Mononuclear cell (primary cell): Measurements from ENCODE around the gene MECP2. TPM values are rescaled to one million over a fixed set of nuclear protein-coding genes. Genes with fewer than 3 reads are reported as not detected.
"Not testable (repeated sequence)": the region's sequence is repeated elsewhere in the genome, so short reads cannot be mapped to it uniquely, and the experiment has no call there.

Experiments
- H3K27me3 ChIP-seq: 2 replicates; pipeline ENCODE4 v1.6.0; 2011; ENCODE audit warnings: low read length, control low read depth; ENCODE audit not compliant: insufficient read depth
- H3K4me1 ChIP-seq: 2 replicates; pipeline ENCODE4 v1.5.1; 2011; ENCODE audit warnings: mild to moderate bottlenecking, low read length, control low read depth; ENCODE audit not compliant: insufficient read depth
- H3K4me3 ChIP-seq: 2 replicates; pipeline ENCODE4 v1.5.1; 2011; ENCODE audit warnings: mild to moderate bottlenecking, low read length, moderate library complexity
- H3K9me3 ChIP-seq: 2 replicates; pipeline ENCODE4 v1.5.1; 2011; ENCODE audit warnings: low read depth, mild to moderate bottlenecking, control low read depth, low read length
- total RNA-seq: library from RNA; depleted of rRNA; stranded (reverse); fragments of >200 nt; gene quantifications from one replicate; pipeline ENCODE4 v1.2.3, GENCODE V29; 2012

MECP2 gene
- total RNA-seq, 1 donor, result 142 TPM

DNA sequence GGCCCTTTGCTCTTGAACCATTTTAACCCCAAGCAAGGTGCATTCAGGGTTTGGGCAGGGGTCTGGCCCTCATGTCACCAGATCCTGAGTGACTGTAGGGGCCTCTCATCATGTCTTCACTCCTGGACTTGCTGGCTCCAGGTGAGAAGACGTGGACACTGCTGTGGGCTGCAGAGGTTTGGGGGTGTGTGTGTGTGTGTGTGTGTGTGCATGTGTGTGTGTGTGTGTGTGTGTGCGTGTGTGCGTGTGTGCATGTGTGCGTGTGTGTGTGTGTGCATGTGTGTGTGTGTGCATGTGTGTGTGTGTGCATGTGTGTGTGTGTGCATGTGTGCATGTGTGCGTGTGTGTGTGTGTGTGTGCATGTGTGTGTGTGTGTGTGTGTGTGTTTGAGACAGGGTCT, 103.1 kb downstream of the MECP2 start:
- H3K9me3 ChIP-seq, H3K27me3 ChIP-seq: not testable (repeated sequence)

DNA sequence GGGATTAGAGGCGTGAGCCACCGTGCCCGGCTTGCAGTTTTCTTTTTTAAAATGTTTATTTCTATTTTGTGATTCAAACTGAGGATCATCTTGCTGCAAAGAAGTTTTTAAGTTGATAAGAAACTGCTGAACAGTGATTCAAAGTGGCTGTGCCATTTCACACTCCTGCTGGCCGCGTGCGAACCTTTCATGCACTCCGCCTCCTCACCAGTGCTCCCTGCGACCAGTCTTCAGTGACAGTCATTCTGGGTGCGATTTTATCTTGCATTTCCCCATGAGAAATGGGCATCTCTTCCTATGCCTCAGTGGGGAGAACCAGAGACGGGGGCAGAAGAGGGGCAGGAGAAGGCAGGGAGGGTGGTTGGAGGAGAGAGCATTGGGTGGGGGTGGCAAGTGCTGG, 103.5 kb downstream of the MECP2 start:
- Histone ChIP-seq H3K4me3 (no peak overlapping the region), H3K9me3 (no peaks in the 10 kb centered on the region), H3K27me3 (no peaks in the 10 kb centered on the region), H3K4me1 (peaks cover 13% of the 10 kb centered on the region)

More for the DNA sequence above, 103.1 kb downstream of the MECP2 start:
- H3K4me1 ChIP-seq, result peaks cover 13% of the 10 kb centered on the region
- H3K4me3 ChIP-seq, result not testable (repeated sequence)

DNA sequence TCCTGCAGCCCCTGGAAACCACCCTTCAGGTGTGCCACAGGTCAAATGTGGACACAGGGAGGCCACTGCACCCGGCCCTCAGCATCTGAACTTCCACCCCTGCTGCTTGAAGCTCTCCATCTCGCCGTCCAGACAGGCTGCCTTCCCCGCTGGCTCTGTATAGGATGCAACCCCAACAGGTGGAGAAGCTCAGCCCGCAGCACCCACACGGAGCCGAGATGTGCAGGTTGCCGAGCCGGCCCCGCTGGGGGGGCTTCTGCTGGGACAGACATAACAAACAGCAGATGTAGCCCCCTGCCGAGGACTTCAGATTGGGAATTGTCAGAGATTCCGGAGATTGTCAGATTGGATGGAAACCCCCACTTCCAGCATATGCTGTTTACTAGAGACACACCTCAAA, 104.4 kb downstream of the MECP2 start:
- Histone ChIP-seq H3K4me1 (peaks cover 13% of the 10 kb centered on the region), H3K27me3 (no peaks in the 10 kb centered on the region), H3K4me3 (no peak overlapping the region), H3K9me3 (no peaks in the 10 kb centered on the region)

DNA sequence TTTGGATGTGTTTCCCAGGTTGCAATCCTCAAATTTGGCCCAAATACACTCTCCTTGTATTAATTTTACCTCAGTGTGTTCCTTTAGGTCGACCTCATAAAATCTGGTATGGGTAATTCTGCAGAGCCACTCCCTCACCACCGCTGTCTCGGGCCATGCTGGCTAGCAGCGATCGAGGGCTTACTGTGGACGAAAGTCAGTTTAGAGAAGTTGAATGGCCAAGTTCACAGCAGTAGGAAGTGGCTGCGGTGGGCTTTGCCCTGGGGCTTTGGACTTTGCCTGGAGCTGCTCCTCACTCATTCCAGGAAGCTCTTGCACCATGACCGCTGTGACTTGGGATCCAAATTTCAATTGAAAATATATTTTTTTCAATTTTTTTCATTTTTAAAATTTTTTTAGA, 105.3 kb downstream of the MECP2 start:
- Histone ChIP-seq H3K4me3 (no peak overlapping the region), H3K27me3 (no peaks in the 10 kb centered on the region), H3K4me1 (peaks cover 13% of the 10 kb centered on the region), H3K9me3 (no peaks in the 10 kb centered on the region)

DNA sequence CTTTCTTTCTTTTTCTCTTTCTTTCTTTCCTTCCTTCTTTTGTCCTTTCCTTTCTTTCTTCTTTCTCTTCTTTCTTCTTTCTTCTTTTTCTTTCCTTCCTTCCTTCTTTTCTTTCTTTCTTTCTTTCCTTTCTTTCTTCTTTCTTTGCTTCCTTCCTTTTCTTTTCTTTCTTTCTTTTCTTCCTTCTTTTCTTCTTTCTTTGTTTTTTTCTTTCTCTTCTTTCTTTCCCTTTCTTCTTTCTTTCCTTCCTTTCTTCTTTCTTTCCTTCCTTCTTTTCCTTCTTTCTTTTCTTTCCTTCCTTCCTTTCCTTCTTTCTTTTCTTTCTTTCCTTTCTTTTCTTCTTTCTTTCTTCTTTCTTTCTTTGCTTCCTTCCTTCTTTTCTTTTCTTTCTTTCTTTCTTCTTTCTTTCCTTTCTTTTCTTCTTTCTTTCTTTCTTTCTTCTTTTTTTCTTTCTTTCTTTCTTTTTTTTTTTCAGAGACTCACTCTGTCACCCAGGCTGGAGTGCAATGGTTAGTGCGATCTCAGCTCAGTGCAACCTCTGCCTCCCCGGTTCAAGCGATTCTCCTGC, 106.4 kb downstream of the MECP2 start:
- Histone ChIP-seq H3K27me3 (no peaks in the 10 kb centered on the region), H3K4me1 (peaks cover 20% of the 10 kb centered on the region), H3K4me3 (no peak overlapping the region), H3K9me3 (no peaks in the 10 kb centered on the region)

DNA sequence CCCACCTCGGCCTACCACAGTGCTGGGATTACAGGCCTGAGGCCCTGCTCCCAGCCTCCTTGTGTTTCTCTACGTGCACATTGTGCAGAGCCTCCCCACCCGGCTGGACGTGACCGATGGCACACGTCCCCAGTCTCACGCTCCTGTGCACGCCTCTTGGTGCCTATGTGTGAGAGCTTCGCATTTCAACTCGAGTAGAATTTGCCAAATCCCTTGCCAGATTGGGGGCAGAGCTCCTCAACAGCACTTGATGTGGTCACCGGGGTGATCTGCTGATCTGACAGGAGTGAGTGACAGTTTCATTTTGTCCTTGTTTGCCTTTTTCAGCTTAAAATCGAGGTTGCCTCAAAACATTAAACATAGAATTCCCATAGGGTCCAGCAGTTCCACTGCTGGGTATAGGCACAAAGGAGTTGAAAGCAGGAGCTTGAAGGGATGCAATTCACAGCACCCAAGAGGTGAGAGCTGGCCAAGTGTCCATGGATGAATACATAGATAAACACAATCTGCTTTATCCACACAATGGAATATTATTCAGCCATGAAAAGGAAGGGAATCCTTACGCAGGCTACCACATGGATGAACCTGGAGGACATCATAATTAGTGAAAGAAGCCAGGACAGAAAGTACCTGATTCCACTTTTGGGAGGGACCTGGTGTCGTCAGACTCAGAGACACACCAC, 107.4 kb downstream of the MECP2 start:
- Histone ChIP-seq H3K4me1 (peaks cover 29% of the 10 kb centered on the region), H3K9me3 (no peaks in the 10 kb centered on the region), H3K4me3 (no peak overlapping the region)

DNA sequence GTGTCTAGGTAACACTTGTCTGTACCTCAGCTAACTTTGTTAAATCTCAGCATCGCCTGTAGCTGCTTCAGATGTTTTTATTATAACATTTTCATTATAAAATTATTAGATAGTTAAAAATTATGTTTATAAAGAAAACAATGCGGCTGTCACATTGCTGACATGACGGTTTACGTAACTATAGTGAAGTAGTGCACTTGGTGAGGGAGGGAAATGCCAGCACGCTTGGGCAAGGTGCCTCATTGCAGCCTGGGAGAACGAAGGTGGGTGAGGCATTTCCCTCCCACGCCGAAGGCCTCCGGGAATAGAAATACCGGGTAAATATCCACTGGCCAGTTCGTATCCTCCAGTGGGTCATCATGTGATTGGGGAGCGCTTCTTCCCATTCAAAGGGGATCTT, 109.0 kb downstream of the MECP2 start:
- H3K27me3 ChIP-seq, result no peaks in the 10 kb centered on the region
- H3K4me1 ChIP-seq, result peaks cover 45% of the 10 kb centered on the region
- H3K9me3 ChIP-seq, result no peaks in the 10 kb centered on the region
- H3K4me3 ChIP-seq, result no peak overlapping the region

More for the DNA sequence above, 107.4 kb downstream of the MECP2 start:
- no peaks in the 10 kb centered on the region for H3K27me3 ChIP-seq

DNA sequence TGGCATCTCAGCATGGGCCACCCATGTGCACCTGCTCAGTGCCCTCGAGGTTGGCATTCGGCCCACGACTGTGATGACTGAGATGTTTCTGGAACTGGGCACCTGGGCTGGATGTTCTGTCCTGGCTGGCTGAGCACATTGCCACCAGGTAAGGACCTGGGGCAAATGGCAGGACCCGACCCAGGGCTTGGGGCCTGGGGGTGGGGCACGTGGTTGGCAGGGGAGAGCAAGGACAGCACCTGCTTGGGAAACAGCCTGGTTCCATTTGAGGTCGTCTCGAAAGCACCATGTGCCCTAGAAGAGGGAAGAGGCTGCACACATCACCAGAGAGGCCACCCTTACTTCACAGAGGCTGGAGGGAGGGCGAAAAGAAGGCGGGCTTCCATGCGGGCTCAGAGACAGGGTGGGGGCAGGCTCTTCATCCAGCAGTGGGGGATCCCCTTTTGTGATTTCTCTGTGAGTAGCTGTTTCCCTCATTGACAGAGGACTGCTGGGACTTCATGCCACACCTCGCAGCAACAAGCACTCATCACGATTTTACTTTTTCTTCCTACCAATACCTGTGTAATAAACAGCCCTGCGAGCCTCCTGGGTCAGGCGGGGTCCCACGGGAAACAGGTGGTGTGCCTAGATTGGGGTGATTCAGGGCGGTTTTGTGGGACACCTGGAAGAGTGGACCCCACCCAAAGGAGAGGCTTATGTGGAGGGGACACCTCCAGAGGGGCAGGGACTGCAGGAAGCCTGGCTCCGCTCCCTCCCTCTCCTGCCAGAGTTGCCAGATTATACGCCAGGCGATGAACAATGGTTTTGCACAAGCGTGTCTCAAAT, 113.0 kb downstream of the MECP2 start:
- peaks cover 63% of the 10 kb centered on the region for H3K4me1 ChIP-seq
- H3K9me3 ChIP-seq, result no peaks in the 10 kb centered on the region
- H3K4me3 ChIP-seq, result no peak overlapping the region
- no peaks in the 10 kb centered on the region for H3K27me3 ChIP-seq

DNA sequence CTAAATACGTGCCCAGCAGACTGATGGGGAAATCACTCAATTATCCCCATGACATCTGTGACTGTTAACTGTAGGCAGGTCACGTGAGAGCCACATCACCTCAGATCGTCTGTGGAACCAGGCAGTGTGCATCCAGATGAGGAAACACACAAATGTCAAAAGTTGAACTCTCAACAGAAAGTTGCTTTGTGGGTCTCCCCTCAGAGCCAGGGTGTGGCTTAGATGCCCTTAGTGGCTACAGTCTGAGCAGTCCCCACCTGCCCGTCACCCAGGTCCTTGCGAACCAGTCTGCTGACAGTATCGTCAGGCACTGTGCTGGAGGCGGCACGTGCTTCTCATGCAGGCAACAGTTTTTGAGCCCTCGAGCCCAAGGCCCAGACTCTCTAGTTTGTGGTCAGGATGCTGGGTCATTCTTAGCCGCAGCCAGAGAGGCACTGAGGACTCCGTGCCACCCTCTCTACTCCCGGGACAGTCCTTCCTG, 114.2 kb downstream of the MECP2 start:
- H3K4me1 ChIP-seq, result peaks cover 63% of the 10 kb centered on the region
- H3K9me3 ChIP-seq, result no peaks in the 10 kb centered on the region
- no peak overlapping the region for H3K4me3 ChIP-seq
- H3K27me3 ChIP-seq, result no peaks in the 10 kb centered on the region

DNA sequence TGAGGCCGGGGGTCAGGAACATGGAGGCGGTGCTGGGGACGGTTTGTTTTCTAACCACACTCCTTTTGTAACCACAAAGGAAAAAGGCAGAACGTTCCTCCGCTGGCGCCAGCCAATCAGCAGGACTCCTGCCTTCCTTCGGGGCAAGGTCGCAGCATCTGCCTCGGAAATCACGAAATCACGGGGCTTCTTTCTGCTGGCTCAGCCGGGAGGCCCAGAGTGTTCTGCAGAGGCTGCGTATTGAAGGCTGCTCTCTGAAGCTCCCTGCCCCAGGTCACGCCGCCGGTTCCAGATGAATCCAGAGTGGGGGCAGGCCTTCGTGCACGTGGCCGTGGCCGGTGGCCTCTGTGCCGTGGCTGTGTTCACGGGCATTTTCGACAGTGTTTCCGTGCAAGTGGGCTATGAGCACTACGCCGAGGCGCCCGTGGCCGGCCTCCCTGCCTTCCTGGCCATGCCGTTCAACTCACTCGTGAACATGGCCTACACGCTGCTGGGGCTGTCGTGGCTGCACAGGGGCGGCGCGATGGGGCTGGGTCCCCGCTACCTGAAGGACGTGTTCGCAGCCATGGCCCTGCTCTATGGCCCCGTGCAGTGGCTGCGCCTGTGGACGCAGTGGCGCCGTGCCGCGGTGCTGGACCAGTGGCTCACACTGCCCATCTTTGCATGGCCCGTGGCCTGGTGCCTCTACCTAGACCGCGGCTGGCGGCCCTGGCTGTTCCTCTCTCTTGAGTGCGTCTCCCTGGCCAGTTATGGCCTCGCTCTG, 115.6 kb downstream of the MECP2 start:
- Histone ChIP-seq H3K27me3 (no peaks in the 10 kb centered on the region), H3K4me1 (peaks cover 63% of the 10 kb centered on the region), H3K9me3 (no peaks in the 10 kb centered on the region), H3K4me3 (no peak overlapping the region)

DNA sequence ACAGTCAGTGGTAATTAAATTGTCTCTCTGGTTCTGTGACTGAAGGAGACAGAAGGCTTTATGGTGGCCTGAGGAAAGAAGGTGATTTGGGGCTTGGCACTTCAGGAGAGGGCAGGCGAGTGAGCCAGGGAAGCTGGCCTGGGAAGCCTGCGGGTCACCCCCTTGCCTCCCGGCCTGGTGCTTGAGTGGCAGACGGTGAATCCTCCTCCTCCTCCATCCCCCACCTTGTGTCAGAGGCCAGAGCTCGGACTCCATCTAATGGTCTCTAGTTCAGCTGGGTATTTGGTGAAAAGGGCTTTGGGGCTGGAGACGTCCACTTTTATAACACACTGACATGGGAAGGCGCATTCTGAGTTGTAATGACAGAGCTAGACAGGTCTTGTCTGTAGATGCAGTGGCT, 116.3 kb downstream of the MECP2 start:
- Histone ChIP-seq H3K27me3 (no peaks in the 10 kb centered on the region), H3K4me1 (peaks cover 57% of the 10 kb centered on the region), H3K4me3 (no peak overlapping the region), H3K9me3 (no peaks in the 10 kb centered on the region)

DNA sequence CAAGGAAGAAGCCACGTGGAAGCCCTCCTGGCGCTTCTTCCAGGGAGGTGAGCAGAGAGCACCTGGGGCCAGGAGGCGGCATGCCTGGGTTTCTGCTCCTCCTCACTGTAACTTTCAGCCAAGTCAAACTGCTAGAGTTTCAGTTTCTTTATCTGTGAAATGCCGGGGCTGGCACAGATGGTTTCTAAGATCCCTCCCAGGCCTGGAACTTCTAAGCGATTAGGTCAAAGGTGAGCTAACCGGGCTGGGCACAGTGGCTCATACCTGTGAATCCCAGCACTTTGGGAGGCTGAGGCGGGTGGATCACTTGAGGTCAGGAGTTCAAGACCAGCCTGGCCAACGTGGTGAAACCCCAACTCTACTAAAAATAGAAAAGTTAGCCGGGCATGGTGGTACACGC, 117.1 kb downstream of the MECP2 start:
- not testable (repeated sequence) for H3K9me3 ChIP-seq, H3K27me3 ChIP-seq, H3K4me3 ChIP-seq
- H3K4me1 ChIP-seq, result peaks cover 50% of the 10 kb centered on the region

DNA sequence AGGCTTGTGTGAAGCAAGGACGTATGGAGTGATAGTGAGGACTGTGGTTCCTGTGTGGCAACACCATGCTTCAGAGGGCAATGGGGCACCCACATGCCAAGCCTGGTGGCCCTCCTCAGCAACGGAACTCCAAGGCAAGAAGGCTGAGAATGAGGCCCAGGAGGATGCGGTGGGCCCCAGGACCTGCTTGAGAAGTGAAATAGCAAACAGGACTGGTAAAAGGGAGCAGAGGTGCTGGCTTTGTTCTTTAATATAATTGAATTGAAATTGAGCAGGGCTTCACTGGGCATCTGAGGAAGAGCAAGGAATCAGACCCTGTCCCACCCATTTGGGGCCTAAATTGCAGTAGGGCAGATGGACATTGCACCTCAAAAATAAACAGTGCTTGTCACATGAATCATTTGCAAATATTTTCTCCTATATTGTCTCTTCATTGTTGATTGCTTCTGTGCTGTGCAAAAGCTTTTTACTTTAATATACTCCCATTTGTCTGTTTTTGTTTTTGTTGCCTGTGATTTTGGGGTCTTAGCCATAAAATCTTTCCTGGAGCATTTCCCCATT, 122.7 kb downstream of the MECP2 start:
- no peak overlapping the region for H3K4me3 ChIP-seq
- H3K9me3 ChIP-seq, result no peaks in the 10 kb centered on the region
- no peaks in the 10 kb centered on the region for H3K27me3 ChIP-seq
- peaks cover 22% of the 10 kb centered on the region for H3K4me1 ChIP-seq

DNA sequence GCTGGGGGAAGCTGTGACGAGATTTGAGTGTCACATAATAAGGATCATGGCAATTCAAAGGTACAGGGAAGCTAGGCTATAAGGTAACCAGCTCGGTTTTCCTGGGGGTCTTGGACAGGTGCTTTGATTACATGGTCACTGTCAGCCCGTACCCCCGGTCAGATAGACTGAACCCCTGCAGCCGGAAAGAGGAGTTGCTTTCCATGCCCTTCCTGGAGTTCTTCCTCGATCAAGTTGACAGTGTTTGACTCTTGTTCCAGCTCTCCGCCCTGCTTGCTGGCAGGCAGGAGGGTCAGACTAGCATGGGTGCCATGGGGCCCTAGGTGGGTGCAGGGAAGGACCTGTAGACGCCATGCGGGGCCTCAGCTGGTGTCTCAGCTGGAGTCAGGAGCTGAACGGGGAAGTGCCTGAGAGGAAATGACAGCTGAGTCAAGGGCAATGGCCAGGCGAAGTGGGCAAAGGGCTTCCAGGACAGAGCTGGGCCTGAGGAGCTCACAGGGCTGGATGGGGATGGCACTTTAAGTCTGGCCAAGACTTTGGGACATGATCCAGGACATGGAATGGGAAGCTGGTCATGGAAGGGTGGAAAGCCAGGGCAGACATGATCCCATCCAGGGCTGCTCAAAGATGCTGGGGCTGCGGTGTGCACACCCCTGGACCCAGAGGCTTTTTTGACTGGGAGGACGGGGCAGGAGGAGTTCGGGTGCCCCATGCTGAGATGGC, 123.4 kb downstream of the MECP2 start:
- no peaks in the 10 kb centered on the region for H3K27me3 ChIP-seq
- H3K4me3 ChIP-seq, result no peak overlapping the region
- peaks cover 28% of the 10 kb centered on the region for H3K4me1 ChIP-seq
- no peaks in the 10 kb centered on the region for H3K9me3 ChIP-seq
